EH (cell line): ENCODE measurements around the gene ARHGAP30.
"Not testable (repeated sequence)": the region's sequence is repeated elsewhere in the genome, so short reads cannot be mapped to it uniquely, and the experiment has no call there.

ENCODE experiments used
- DNase-seq: peaks from one replicate; pipeline ENCODE4 v3.0.0-alpha.2; 2015; ENCODE audit warnings: low read depth

Gene ARHGAP30

DNA sequence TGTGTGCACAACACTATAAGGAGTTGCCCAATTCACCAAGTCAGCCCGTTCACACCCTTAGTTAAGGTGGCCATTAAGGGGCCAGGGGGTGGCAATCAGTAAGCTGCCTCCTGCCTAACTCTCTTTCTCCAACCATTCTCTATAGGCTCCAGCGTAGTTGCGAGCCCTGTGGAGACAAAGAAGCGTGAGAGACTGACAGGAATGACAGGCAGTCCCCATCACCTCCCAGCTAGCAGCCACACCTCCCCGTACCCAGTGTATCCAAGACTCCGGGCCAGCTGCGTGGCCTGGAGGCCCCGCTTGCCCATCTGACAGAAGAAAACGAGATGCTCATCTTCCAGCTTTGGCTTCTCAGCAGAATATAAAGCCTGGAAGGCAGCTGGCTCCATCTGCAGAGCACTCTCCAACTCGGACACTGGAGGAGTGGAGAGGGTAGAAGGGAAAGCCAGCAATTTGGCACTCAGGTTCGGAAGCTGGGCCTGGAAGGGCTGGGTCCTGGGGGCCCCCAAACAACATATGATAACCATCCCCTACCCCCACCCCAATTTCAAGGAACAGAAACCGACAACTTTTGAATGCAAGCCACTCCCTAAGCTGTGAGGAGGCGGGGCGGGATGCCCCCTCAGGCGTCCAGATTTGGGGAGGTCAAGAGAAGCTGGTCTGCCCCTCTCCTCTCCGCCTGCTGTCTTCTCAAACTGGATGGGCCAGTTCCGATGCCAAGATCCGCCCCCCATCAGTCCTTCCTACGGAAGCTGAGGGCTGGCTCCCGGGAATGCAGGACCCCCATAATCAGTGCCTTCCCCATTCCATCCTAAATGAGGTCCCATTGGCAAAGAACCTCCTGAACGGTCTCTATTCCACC is 31.8 kb downstream of the ARHGAP30 start:
- DNase-seq: no peak

DNA sequence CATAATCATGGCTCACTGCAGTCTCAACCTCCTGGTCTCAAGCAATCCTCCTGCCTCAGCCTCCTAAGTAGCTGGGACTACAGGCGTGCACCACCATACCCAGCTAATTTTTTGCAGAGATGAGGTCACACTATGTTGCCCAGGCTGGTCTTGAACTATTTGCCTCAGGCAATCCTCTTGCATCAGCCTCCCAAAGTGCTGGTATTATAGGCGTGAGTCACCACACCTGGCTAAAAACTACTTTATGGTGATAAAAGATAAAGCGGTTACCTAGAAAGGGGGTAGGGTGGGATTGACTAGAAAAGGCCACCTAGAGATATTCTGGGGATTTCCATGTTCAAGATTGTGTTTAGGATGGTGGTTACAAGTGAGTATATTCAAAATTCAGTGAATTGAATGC is 35.9 kb downstream of the ARHGAP30 start:
- peak; percentile 15 for DNase-seq

- peak; percentile 12 for DNase-seq
These were observed 37.3 kb downstream of the ARHGAP30 start for GRCh38 chr1:161032409-161032808.

DNA sequence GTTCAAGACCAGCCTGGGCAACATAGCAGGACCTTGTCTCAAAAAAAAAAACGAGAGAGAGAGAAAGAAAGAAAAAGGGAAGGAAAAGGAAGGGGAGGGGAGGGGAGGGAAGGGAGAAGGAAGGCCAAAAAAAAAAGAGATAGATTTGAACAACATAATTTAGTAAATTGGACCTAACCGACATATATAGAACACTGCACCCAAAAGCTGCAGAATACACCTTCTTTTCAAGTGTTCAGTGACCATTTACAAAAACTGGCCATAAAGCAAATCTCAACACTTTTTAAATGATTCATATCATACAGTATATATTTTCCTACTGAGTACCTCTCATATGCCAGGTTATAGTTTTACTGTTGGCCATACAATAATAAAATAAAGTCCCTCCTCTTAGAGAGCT is 37.8 kb downstream of the ARHGAP30 start:
- DNase-seq: no peak

GRCh38 chr1:161029466-161029865 is 40.2 kb downstream of the ARHGAP30 start:
- DNase-seq: not testable (repeated sequence)

DNA sequence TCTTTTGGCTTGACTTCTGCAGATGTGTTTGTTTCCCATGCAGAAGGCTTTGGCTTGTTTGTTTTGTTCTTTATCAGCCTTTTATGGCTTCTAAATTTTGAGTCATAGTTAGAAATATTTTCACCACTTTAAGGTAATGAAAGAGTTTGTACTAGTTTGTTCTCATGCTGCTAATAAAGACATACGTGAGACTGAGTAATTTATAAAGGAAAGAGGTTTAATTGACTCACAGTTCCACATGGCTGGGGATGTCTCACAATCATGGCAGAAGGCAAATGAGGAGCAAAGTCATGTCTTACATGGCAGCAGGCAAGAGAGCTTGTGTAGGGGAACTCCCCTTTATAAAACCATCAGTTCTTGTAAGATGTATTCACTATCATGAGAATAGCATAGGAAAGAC is 42.7 kb downstream of the ARHGAP30 start:
- DNase-seq: not testable (repeated sequence)

GRCh38 chr1:161022432-161022831 is 47.3 kb downstream of the ARHGAP30 start:
- DNase-seq: not testable (repeated sequence)

- DNase-seq: no peak
These were observed 47.7 kb downstream of the ARHGAP30 start for GRCh38 chr1:161021970-161022353.

DNA sequence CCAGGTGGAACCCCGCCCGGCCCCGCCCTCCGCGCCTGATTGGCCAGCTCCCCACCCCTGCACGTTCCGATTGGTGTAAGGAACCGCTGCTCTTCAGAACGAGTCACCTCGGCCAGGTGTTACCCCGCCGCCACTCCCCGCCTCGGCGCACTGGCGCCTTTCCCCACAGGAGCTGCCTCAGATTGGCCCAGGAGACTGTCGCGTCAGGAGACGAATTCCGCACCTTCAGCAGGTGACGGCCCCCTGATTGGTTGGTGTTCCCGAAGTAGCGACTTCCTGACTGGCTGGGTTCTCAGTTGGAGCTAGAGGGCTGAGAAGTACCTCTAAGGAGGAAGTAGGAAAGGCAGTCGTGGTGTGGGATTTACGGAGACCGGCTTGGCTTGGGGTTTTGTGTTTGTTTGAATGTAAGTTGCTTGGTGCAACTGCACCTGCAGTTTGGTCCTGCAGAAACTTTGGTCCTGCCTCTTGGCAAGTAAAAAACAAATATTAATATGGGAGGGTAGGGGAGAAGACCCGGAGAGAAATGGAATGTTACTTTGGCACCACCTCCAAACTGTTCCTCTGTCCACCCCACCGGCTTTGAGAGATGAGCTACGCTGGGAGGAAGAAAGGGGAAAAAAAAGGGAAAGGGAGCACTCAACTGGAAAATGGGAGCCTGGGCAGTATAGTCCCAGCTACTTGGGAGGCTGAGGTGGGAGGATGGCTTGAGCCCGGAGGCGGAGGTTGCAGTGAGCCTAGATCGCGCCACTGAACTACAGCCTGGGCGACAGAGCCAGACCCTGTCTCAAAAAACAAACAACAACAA is 48.3 kb downstream of the ARHGAP30 start:
- DNase-seq: peak; percentile 49

GRCh38 chr1:161020509-161021164 is 49.1 kb downstream of the ARHGAP30 start, which contains the start of gene F11R:
Gene F11R, minus strand, starts transcription at chr1:161021152. Its CDS starts 79 bp downstream, at chr1:161021073.
- no peak for DNase-seq

DNA sequence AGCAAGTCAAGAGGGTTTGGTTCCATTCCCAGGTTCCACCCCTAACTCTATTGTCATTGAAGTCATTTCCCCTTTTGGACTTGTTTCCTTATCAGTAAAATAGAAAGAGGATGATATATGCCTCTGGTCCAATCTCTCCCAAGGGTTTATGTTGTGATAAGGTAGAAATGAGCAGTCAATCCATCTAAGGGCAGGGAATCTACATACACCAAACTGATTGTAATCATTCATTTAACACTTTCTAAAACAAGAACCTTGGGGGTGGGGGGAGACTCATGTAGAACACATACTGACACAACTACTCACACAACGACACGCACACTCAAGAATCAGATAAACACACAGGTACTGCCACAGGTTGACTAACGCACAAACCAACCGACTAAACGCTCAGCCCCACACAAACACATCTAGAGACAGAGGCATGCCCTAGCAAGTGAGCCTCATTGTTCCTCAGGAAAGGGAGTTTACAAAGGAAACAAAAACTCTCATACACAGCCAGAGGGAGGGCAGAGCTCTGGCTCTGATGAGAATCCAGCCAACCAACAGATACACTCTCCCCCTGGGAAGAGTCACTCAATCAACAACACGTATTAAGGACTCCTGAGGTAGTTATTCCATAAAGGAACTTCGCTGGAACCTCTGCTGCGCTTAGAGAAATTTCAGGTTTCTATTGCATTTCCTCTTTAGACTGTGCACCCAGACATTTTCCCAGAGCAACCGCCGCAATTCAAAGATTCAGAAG is 49.8 kb downstream of the ARHGAP30 start:
- DNase-seq: no peak

DNA sequence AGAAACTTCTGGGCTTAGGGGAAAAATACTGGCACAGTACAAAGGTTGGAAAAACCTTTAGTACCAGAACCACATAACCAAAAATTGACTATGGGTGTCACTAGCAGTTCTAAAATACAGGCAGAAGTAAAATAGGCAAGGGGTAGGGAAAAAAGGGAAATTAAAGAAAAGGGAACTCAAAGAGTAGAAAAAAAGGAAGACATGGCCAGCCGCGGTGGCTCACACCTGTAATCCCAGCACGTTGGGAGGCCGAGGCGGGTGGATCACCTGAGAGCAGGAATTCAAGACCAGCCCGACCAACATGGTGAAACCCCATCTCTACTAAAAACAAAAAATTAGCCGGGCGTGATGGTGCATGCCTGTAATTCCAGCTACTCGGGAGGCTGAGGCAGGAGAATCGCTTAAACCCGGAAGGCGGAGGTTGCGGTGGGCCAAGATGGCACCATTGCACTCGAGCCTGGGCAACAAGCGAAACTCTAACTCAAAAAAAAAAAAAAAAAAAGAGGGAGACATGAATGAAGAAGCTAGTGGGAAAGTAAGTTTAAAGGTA is 50.5 kb downstream of the ARHGAP30 start:
- DNase-seq: not testable (repeated sequence)

- no peak for DNase-seq
These were observed 51.1 kb downstream of the ARHGAP30 start for GRCh38 chr1:161018631-161018930.

- DNase-seq: no peak
These were observed 51.7 kb downstream of the ARHGAP30 start for GRCh38 chr1:161017756-161018630.

GRCh38 chr1:161017181-161017580 is 52.5 kb downstream of the ARHGAP30 start:
- DNase-seq: not testable (repeated sequence)

GRCh38 chr1:161016683-161017082 is 53.0 kb downstream of the ARHGAP30 start:
- not testable (repeated sequence) for DNase-seq

GRCh38 chr1:161013488-161014230 is 56.0 kb downstream of the ARHGAP30 start:
- peak; percentile 66 for DNase-seq

GRCh38 chr1:161013131-161013487 is 56.6 kb downstream of the ARHGAP30 start:
- DNase-seq: no peak

- no peak for DNase-seq
These were observed 57.3 kb downstream of the ARHGAP30 start for GRCh38 chr1:161012420-161012819.
